WTC11 (cell line): ENCODE results near the gene TMEM184A.

Source experiments
- MYBL2 ChIP-seq: sonication (generic); formaldehyde crosslinking; IDR thresholded peaks from 2 replicates; pipeline ENCODE4 v1.8.1; 2023; ENCODE audit warnings: mild to moderate bottlenecking, moderate library complexity, missing genetic modification reagents
- NR1H2 ChIP-seq: sonication (generic); formaldehyde crosslinking; IDR thresholded peaks from 2 replicates; pipeline ENCODE4 v1.9.0; 2021; ENCODE audit warnings: mild to moderate bottlenecking, moderate library complexity, missing genetic modification reagents
- RELA ChIP-seq: sonication (generic); formaldehyde crosslinking; IDR thresholded peaks from 2 replicates; pipeline ENCODE4 v1.8.1; 2022; ENCODE audit warnings: missing genetic modification reagents, mild to moderate bottlenecking, borderline replicate concordance
- SMAD3 ChIP-seq: sonication (generic); formaldehyde crosslinking; IDR thresholded peaks from 2 replicates; pipeline ENCODE4 v1.8.0; 2022; ENCODE audit warnings: missing genetic modification reagents, mild to moderate bottlenecking, borderline replicate concordance
- SP1 ChIP-seq: sonication (generic); formaldehyde crosslinking; conservative IDR thresholded peaks from 2 replicates; pipeline ENCODE4 v1.8.1; 2022; ENCODE audit warnings: missing genetic modification reagents
- ZBTB21 ChIP-seq: sonication (generic); formaldehyde crosslinking; IDR thresholded peaks from 2 replicates; pipeline ENCODE4 v1.8.1; 2023; ENCODE audit warnings: mild to moderate bottlenecking, missing genetic modification reagents, borderline replicate concordance
- TF ChIP-seq, protein P1 (sequence below): fragments of 200-600 bp; IDR thresholded peaks from 2 replicates; pipeline ENCODE4 v1.8.0; 2022; ENCODE audit warnings: antibody characterized with exemption
- TF ChIP-seq, protein P2 (sequence below): sonication (generic); formaldehyde crosslinking; IDR thresholded peaks from 2 replicates; pipeline ENCODE4 v1.8.0; 2023; ENCODE audit warnings: mild to moderate bottlenecking, missing genetic modification reagents
- TF ChIP-seq, protein P3 (sequence below): sonication (generic); formaldehyde crosslinking; IDR thresholded peaks from 2 replicates; pipeline ENCODE4 v1.8.1; 2022; ENCODE audit warnings: low read depth, mild to moderate bottlenecking, moderate library complexity, missing genetic modification reagents, borderline replicate concordance
- TF ChIP-seq, protein P4 (sequence below): sonication (generic); formaldehyde crosslinking; IDR thresholded peaks from 2 replicates; pipeline ENCODE4 v1.8.0; 2022; ENCODE audit warnings: mild to moderate bottlenecking, missing genetic modification reagents
- TF ChIP-seq, protein P5 (sequence below): sonication (generic); formaldehyde crosslinking; IDR thresholded peaks from 2 replicates; pipeline ENCODE4 v1.8.0; 2023; ENCODE audit warnings: missing genetic modification reagents
- TF ChIP-seq, protein P6 (sequence below): sonication (generic); formaldehyde crosslinking; conservative IDR thresholded peaks from 2 replicates; pipeline ENCODE4 v1.8.1; 2022; ENCODE audit warnings: mild to moderate bottlenecking, missing genetic modification reagents
- TF ChIP-seq, protein P7 (sequence below): sonication (generic); formaldehyde crosslinking; IDR thresholded peaks from 2 replicates; pipeline ENCODE4 v1.8.0; 2022; ENCODE audit warnings: mild to moderate bottlenecking, missing genetic modification reagents

DNA sequence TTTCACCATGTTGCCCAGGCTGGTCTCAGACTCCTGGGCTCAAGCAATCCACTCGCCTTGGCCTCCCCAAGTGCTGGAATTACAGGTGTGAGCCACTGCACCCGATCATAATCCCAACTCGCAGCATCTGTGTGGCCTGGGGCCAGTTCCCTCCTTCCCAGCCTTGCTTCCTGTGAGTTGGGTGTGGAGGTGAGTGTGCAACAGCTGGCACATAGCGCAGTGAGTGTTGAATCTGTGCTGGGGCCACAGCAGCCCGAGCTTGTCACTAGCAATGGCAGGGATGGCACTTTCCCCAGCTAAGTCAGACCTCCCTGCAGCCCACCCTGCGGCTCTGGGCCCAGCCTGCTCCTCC, 12.2 kb downstream of the TMEM184A start:
- TF ChIP-seq RELA (CRISPR knock-in tag) (no peak), SP1 (CRISPR knock-in tag) (no peak), NR1H2 (CRISPR knock-in tag) (no peak), SMAD3 (CRISPR knock-in tag) (no peak), MYBL2 (CRISPR knock-in tag) (no peak), ZBTB21 (CRISPR knock-in tag) (no peak)
- TF ChIP-seq, protein P1, sequence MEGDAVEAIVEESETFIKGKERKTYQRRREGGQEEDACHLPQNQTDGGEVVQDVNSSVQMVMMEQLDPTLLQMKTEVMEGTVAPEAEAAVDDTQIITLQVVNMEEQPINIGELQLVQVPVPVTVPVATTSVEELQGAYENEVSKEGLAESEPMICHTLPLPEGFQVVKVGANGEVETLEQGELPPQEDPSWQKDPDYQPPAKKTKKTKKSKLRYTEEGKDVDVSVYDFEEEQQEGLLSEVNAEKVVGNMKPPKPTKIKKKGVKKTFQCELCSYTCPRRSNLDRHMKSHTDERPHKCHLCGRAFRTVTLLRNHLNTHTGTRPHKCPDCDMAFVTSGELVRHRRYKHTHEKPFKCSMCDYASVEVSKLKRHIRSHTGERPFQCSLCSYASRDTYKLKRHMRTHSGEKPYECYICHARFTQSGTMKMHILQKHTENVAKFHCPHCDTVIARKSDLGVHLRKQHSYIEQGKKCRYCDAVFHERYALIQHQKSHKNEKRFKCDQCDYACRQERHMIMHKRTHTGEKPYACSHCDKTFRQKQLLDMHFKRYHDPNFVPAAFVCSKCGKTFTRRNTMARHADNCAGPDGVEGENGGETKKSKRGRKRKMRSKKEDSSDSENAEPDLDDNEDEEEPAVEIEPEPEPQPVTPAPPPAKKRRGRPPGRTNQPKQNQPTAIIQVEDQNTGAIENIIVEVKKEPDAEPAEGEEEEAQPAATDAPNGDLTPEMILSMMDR: no peak
- TF ChIP-seq, protein P2, sequence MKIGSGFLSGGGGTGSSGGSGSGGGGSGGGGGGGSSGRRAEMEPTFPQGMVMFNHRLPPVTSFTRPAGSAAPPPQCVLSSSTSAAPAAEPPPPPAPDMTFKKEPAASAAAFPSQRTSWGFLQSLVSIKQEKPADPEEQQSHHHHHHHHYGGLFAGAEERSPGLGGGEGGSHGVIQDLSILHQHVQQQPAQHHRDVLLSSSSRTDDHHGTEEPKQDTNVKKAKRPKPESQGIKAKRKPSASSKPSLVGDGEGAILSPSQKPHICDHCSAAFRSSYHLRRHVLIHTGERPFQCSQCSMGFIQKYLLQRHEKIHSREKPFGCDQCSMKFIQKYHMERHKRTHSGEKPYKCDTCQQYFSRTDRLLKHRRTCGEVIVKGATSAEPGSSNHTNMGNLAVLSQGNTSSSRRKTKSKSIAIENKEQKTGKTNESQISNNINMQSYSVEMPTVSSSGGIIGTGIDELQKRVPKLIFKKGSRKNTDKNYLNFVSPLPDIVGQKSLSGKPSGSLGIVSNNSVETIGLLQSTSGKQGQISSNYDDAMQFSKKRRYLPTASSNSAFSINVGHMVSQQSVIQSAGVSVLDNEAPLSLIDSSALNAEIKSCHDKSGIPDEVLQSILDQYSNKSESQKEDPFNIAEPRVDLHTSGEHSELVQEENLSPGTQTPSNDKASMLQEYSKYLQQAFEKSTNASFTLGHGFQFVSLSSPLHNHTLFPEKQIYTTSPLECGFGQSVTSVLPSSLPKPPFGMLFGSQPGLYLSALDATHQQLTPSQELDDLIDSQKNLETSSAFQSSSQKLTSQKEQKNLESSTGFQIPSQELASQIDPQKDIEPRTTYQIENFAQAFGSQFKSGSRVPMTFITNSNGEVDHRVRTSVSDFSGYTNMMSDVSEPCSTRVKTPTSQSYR: no peak
- TF ChIP-seq, protein P3, sequence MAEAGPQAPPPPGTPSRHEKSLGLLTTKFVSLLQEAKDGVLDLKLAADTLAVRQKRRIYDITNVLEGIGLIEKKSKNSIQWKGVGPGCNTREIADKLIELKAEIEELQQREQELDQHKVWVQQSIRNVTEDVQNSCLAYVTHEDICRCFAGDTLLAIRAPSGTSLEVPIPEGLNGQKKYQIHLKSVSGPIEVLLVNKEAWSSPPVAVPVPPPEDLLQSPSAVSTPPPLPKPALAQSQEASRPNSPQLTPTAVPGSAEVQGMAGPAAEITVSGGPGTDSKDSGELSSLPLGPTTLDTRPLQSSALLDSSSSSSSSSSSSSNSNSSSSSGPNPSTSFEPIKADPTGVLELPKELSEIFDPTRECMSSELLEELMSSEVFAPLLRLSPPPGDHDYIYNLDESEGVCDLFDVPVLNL (CRISPR knock-in tag): no peak
- TF ChIP-seq, protein P4, sequence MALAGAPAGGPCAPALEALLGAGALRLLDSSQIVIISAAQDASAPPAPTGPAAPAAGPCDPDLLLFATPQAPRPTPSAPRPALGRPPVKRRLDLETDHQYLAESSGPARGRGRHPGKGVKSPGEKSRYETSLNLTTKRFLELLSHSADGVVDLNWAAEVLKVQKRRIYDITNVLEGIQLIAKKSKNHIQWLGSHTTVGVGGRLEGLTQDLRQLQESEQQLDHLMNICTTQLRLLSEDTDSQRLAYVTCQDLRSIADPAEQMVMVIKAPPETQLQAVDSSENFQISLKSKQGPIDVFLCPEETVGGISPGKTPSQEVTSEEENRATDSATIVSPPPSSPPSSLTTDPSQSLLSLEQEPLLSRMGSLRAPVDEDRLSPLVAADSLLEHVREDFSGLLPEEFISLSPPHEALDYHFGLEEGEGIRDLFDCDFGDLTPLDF (CRISPR knock-in tag): no peak
- TF ChIP-seq, protein P5, sequence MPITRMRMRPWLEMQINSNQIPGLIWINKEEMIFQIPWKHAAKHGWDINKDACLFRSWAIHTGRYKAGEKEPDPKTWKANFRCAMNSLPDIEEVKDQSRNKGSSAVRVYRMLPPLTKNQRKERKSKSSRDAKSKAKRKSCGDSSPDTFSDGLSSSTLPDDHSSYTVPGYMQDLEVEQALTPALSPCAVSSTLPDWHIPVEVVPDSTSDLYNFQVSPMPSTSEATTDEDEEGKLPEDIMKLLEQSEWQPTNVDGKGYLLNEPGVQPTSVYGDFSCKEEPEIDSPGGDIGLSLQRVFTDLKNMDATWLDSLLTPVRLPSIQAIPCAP (CRISPR knock-in tag): no peak
- TF ChIP-seq, protein P6, sequence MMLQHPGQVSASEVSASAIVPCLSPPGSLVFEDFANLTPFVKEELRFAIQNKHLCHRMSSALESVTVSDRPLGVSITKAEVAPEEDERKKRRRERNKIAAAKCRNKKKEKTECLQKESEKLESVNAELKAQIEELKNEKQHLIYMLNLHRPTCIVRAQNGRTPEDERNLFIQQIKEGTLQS (CRISPR knock-in tag): no peak
- TF ChIP-seq, protein P7, sequence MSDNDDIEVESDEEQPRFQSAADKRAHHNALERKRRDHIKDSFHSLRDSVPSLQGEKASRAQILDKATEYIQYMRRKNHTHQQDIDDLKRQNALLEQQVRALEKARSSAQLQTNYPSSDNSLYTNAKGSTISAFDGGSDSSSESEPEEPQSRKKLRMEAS: no peak
